Endothelial cell of umbilical vein (primary cell): ENCODE measurements around the gene UBE2D2. TPM values are rescaled to one million over a fixed set of nuclear protein-coding genes. Genes with fewer than 3 reads are reported as not detected.

Experiments
- BruUV-seq: library from RNA; stranded (reverse); fragments of 400-500 nt; replicated peaks from 2 replicates; lab custom pipeline; 2021; lab: Mats Ljungman, UMichigan
- CTCF ChIA-PET: fragments of 300-600, 350-600 bp; sonication (Branson Sonifier 250); formaldehyde crosslinking; loops from one replicate; lab custom pipeline; 2021; ENCODE audit warnings: antibody characterized with exemption, inconsistent platforms; lab: Charles Lee
- POLR2A ChIA-PET: fragments of 300-600, 350-600 bp; sonication (Branson Sonifier 250); formaldehyde crosslinking; loops from one replicate; lab custom pipeline; 2021; ENCODE audit warnings: antibody characterized with exemption, inconsistent platforms; lab: Charles Lee
- DNase-seq: peaks from one replicate; pipeline ENCODE4 v3.0.0-alpha.2; 2011; ENCODE audit warnings: low read depth, low spot score
- FAIRE-seq: peaks from 2 replicates; lab custom pipeline; 2011; peaks lifted over from hg19 to GRCh38; lab: Jason Lieb, UNC
- H2AFZ ChIP-seq: 2 replicates; pipeline ENCODE4 v1.6.0; 2012; ENCODE audit warnings: low read depth, low read length, control low read depth, inconsistent platforms
- H3K27ac ChIP-seq: 2 replicates; pipeline ENCODE4 v1.5.1; 2011; ENCODE audit warnings: low read depth, mild to moderate bottlenecking, control low read depth, low read length, moderate library complexity; ENCODE audit not compliant: insufficient read depth
- H3K27me3 ChIP-seq, 2 experiments: 2 replicates each; pipeline versions ENCODE4 v1.6.0 to v1.6.1; 2011; ENCODE audit warnings: low read length in 2 of 2, mixed read lengths in 1 of 2; ENCODE audit not compliant: control insufficient read depth in 2 of 2, insufficient read depth in 2 of 2
- H3K36me3 ChIP-seq, 2 experiments: 2 replicates in 1 of 2; 3 replicates in 1 of 2; pipeline ENCODE4 v1.5.1; 2011; ENCODE audit warnings: low read length in 2 of 2, mild to moderate bottlenecking in 1 of 2, moderate library complexity in 1 of 2; ENCODE audit not compliant: control insufficient read depth in 2 of 2, insufficient read depth in 2 of 2; ENCODE audit errors: extremely low read depth in 1 of 2
- H3K4me1 ChIP-seq: 3 replicates; pipeline ENCODE4 v1.5.1; 2011; ENCODE audit warnings: mild to moderate bottlenecking, low read length; ENCODE audit not compliant: control insufficient read depth, insufficient read depth; ENCODE audit errors: extremely low read depth
- H3K4me2 ChIP-seq: 2 replicates; pipeline ENCODE4 v1.6.1; 2011; ENCODE audit warnings: low read length, control low read depth, mixed read lengths; ENCODE audit not compliant: insufficient read depth
- H3K4me3 ChIP-seq, 3 experiments: fragments of 200-600 bp in 1 of 3; sonication (generic), shearing (Covaris generic) in 1 of 3; replicated peaks in 1 of 3; 2 replicates each; pipeline ENCODE4 v1.5.1; 2011 to 2016; ENCODE audit warnings: control low read depth in 3 of 3, low read length in 3 of 3, mild to moderate bottlenecking in 2 of 3, inconsistent platforms in 1 of 3, low read depth in 1 of 3, moderate library complexity in 1 of 3; ENCODE audit not compliant: insufficient read depth in 1 of 3
- H3K79me2 ChIP-seq: 2 replicates; pipeline ENCODE4 v1.6.0; 2012; ENCODE audit warnings: low read length, inconsistent platforms; ENCODE audit not compliant: control insufficient read depth, insufficient read depth
- H3K9ac ChIP-seq: replicated peaks from 2 replicates; pipeline ENCODE3; 2011; ENCODE audit warnings: low read length, control low read depth; ENCODE audit not compliant: insufficient read depth; ENCODE audit errors: extremely low read depth
- H3K9me1 ChIP-seq: replicated peaks from 3 replicates; pipeline ENCODE4 v1.6.0; 2011; ENCODE audit warnings: mild to moderate bottlenecking, low read length; ENCODE audit not compliant: control insufficient read depth, insufficient read depth; ENCODE audit errors: extremely low read depth
- H3K9me3 ChIP-seq: replicated peaks from 2 replicates; pipeline ENCODE4 v1.5.1; 2012; ENCODE audit warnings: low read length, inconsistent platforms; ENCODE audit not compliant: control insufficient read depth, insufficient read depth
- H4K20me1 ChIP-seq: replicated peaks from 2 replicates; pipeline ENCODE3; 2011; ENCODE audit warnings: mild to moderate bottlenecking, low read length; ENCODE audit not compliant: control insufficient read depth, insufficient read depth; ENCODE audit errors: extremely low read depth
- EZH2 ChIP-seq: IDR thresholded peaks from 2 replicates; pipeline ENCODE4 v1.6.1; 2012; ENCODE audit warnings: borderline replicate concordance, low read depth, mild to moderate bottlenecking, moderate library complexity, low read length, inconsistent platforms; ENCODE audit not compliant: severe bottlenecking
- FOS ChIP-seq: IDR thresholded peaks from 2 replicates; pipeline ENCODE4 v1.6.1; 2011; ENCODE audit warnings: mild to moderate bottlenecking, low read length, moderate library complexity, borderline replicate concordance; ENCODE audit not compliant: insufficient read depth
- GATA2 ChIP-seq: IDR thresholded peaks from 2 replicates; pipeline ENCODE4 v1.7.0; 2011; ENCODE audit warnings: low read depth, mild to moderate bottlenecking, moderate library complexity, mixed read lengths, low read length; ENCODE audit not compliant: insufficient read length, insufficient read depth
- JUN ChIP-seq: IDR thresholded peaks from 2 replicates; pipeline ENCODE4 v1.6.1; 2011; ENCODE audit warnings: borderline replicate concordance, low read depth; ENCODE audit not compliant: insufficient read length, insufficient read depth
- MYC ChIP-seq: IDR thresholded peaks from one replicate; pipeline ENCODE4 v1.6.1; 2011; ENCODE audit warnings: mild to moderate bottlenecking, low read depth, low read length
- POLR2A ChIP-seq: IDR thresholded peaks from 2 replicates; pipeline ENCODE4 v1.6.1; 2012; ENCODE audit warnings: low read depth, mild to moderate bottlenecking, control low read depth, low read length
- POLR2AphosphoS5 ChIP-seq: IDR thresholded peaks from 2 replicates; pipeline ENCODE4 v1.6.1; 2012; ENCODE audit warnings: low read depth, mild to moderate bottlenecking, control low read depth, low read length, moderate library complexity; ENCODE audit not compliant: insufficient read depth
- dilution Hi-C: fragments of 300-500 bp; cut with MboI; formaldehyde crosslinking; loops from one replicate; pipeline ENCODE4 v1.15.0; 2019; ENCODE audit warnings: low sequenced_read_pairs; ENCODE audit not compliant: extremely low pct_ligation_motif_present
- intact Hi-C: fragments of 100-400 bp; cut with micrococcal nuclease; formaldehyde crosslinking; loops from one replicate; pipeline ENCODE4 v1.10.0; 2022
- polyA plus RNA-seq, 4 experiments: library from polyadenylated mRNA; depleted of rRNA in 3 of 4; stranded (reverse) in 3 of 4; unstranded in 1 of 4; fragments of >200 nt; gene quantifications; 2 replicates each; pipeline versions ENCODE4 v1.2.1 to v1.2.3, GENCODE V29; 2011 to 2012; ENCODE audit warnings: missing spikeins in 1 of 4
- total RNA-seq: library from RNA; stranded (reverse); gene quantifications from 2 replicates; pipeline ENCODE4 v1.2.3, GENCODE V29; 2021
- TF ChIP-seq, protein P1 (sequence below), 2 donors: IDR thresholded peaks; 1 replicate in 1 of 2; 2 replicates in 1 of 2; pipeline ENCODE4 v1.5.1; 2011; ENCODE audit warnings: low read length in 2 of 2, mild to moderate bottlenecking in 2 of 2, moderate library complexity in 2 of 2, control low read depth in 1 of 2, inconsistent platforms in 1 of 2, low read depth in 1 of 2; ENCODE audit not compliant: insufficient read depth in 1 of 2; ENCODE audit errors: extremely low read depth in 1 of 2
- TF ChIP-seq, protein P2 (sequence below): IDR thresholded peaks from 2 replicates; pipeline ENCODE4 v1.6.1; 2011; ENCODE audit not compliant: insufficient read depth, insufficient read length

Gene UBE2D2
- total and polyA plus RNA-seq, 2 donors (not counting 3 experiments of a cell fraction or from before 2014, with no cell fraction given) = 45.0 to 156 TPM

DNA sequence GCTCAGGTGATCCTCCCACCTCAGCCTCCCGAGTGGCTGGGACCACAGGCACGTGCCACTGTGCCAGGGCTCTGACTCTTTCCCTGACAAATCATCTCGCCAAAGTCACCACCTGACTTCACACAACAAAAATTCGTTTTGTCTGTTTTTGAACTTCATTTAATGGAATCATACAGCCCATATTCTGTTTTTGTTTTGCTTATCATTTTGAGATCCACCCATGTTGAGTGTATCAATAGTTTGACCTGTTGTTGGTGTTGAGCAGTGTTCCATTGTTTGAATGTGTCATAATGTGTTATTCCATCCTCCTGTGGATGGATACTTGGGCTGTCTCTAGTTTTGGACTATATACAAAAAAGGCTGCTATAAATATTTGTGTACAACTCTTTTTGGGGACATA lies 6.9 kb upstream of the UBE2D2 start:
- no peak for DNase-seq
- no peak overlapping the region for H3K9ac ChIP-seq
- no peaks in the 10 kb centered on the region for H3K27me3 ChIP-seq
- H3K9me3 ChIP-seq = no peaks in the 10 kb centered on the region
- no peak for FAIRE-seq
- BruUV-seq = no TSS peak
- H3K4me1 ChIP-seq = no peaks in the 10 kb centered on the region
- ChIA-PET POLR2A (no interaction called here), CTCF (no interaction called here)
- H3K27ac ChIP-seq = no peak overlapping the region
- H3K9me1 ChIP-seq = no peaks in the 10 kb centered on the region
- no peak overlapping the region for H3K4me2 ChIP-seq
- dilution Hi-C loops = no loop called here
- no peak overlapping the region for H2AFZ ChIP-seq
- no peaks in the 10 kb centered on the region for H4K20me1 ChIP-seq
- intact Hi-C loops = no loop called here
- TF ChIP-seq JUN (no peak), FOS (no peak), GATA2 (no peak), POLR2AphosphoS5 (no peak), EZH2 (no peak), POLR2A (no peak), MYC (no peak)
- TF ChIP-seq, protein P1, sequence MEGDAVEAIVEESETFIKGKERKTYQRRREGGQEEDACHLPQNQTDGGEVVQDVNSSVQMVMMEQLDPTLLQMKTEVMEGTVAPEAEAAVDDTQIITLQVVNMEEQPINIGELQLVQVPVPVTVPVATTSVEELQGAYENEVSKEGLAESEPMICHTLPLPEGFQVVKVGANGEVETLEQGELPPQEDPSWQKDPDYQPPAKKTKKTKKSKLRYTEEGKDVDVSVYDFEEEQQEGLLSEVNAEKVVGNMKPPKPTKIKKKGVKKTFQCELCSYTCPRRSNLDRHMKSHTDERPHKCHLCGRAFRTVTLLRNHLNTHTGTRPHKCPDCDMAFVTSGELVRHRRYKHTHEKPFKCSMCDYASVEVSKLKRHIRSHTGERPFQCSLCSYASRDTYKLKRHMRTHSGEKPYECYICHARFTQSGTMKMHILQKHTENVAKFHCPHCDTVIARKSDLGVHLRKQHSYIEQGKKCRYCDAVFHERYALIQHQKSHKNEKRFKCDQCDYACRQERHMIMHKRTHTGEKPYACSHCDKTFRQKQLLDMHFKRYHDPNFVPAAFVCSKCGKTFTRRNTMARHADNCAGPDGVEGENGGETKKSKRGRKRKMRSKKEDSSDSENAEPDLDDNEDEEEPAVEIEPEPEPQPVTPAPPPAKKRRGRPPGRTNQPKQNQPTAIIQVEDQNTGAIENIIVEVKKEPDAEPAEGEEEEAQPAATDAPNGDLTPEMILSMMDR (IDR thresholded peaks at IDR 0.05; ENCODE audit: extremely low read depth in 1 of 2, insufficient read depth in 1 of 2, low read depth in 1 of 2, low read length in 2 of 2) = no peak
- TF ChIP-seq, protein P2, sequence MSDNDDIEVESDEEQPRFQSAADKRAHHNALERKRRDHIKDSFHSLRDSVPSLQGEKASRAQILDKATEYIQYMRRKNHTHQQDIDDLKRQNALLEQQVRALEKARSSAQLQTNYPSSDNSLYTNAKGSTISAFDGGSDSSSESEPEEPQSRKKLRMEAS = no peak
- no peak overlapping the region for H3K4me3 ChIP-seq
- no peaks in the 10 kb centered on the region for H3K79me2 ChIP-seq
- no peaks in the 10 kb centered on the region for H3K36me3 ChIP-seq
